SU-DHL-6 (cell line): ENCODE results near the gene SPTBN1.

Experiments used
- EZH2phosphoT487 ChIP-seq: fragments of 200-600 bp; sonication (generic), shearing (Covaris generic); conservative IDR thresholded peaks from 2 replicates; pipeline ENCODE4 v1.6.1; 2018; ENCODE audit warnings: mild to moderate bottlenecking, antibody characterized with exemption, low read length, moderate library complexity, mixed read lengths
- TF ChIP-seq, protein P1 (sequence below): fragments of 200-600 bp; sonication (generic); IDR thresholded peaks from one replicate; pipeline ENCODE4 v1.5.1; 2017; ENCODE audit warnings: antibody characterized with exemption, mild to moderate bottlenecking, low read length, moderate library complexity; ENCODE audit not compliant: insufficient read depth, poor library complexity, severe bottlenecking

DNA sequence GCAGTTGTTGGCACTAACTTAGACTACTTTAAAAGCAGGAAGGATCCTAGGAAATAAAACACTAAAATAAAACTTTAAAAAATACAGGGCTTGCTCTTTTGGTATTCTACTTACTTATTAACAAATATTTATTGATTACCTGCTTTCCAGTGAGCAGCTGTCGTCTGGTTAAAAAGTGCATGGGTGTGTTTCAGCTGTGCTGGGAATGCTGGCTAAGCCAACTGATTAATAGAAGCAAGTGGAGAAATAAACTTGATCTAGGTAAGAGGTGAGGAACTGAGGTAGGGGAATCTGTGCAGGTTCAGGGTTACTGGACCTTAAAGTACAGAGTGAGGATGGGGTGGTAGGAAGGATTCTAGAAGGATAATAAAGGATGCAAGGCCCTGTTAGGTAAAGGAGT lies 110.8 kb downstream of the SPTBN1 start:
- TF ChIP-seq, protein P1, sequence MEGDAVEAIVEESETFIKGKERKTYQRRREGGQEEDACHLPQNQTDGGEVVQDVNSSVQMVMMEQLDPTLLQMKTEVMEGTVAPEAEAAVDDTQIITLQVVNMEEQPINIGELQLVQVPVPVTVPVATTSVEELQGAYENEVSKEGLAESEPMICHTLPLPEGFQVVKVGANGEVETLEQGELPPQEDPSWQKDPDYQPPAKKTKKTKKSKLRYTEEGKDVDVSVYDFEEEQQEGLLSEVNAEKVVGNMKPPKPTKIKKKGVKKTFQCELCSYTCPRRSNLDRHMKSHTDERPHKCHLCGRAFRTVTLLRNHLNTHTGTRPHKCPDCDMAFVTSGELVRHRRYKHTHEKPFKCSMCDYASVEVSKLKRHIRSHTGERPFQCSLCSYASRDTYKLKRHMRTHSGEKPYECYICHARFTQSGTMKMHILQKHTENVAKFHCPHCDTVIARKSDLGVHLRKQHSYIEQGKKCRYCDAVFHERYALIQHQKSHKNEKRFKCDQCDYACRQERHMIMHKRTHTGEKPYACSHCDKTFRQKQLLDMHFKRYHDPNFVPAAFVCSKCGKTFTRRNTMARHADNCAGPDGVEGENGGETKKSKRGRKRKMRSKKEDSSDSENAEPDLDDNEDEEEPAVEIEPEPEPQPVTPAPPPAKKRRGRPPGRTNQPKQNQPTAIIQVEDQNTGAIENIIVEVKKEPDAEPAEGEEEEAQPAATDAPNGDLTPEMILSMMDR, result no peak
- no peak for TF ChIP-seq EZH2phosphoT487
